HG02943 (cell line): ENCODE results near the gene NDUFA8.

Experiments used
- ATAC-seq: cut with Tn5 transposase; IDR thresholded peaks from one replicate; pipeline ENCODE4 v1.9.1; 2021; ENCODE audit warnings: mild to moderate bottlenecking, low read depth, moderate library complexity; ENCODE audit not compliant: unreplicated experiment

NDUFA8 gene

GRCh38 chr9:122138560-122139268 lies 20.9 kb downstream of the NDUFA8 start:
- ATAC-seq = no peak

GRCh38 chr9:122135529-122135859 lies 24.1 kb downstream of the NDUFA8 start:
- no peak for ATAC-seq

- ATAC-seq = no peak
Observed at GRCh38 chr9:122134822-122135528, 24.6 kb downstream of the NDUFA8 start.

- ATAC-seq = no peak
Observed at GRCh38 chr9:122133984-122134535, 25.5 kb downstream of the NDUFA8 start.

DNA sequence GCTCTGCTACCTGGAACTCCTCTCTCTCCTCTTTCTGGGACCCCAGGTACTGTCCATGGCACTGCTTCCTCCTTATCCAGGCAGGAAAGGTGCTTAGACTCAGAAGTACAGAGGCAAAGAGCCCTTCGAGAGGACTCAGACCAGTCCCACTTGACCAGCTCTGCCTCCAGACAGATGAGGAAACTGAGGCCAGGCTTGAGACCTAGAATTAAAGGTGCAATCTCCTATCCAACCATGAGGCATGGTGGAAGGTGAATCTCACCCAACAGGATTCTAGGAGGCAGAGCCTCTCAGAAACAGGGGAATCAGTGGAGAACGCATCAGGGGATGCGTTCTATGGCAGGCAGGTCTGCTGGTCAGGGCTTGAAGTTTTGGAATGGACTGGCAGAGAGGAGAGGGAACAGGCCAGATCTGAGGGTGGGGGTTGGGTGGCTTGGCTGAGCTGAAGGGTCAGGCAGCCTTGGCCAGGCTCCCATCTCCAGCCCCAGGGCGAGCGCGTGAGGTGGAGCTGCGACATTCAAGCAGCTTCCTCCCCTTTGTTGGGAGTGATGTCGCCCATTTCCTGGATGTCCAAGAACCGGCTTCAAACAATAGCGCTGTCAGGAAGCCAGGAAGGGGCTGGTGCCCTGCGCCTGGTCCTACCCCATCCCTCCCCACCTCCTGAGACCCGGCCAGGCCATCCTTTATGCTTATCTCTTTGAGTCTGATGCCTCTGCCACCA lies 26.2 kb downstream of the NDUFA8 start:
- ATAC-seq = no peak

GRCh38 chr9:122132539-122132938 lies 27.0 kb downstream of the NDUFA8 start:
- no peak for ATAC-seq

GRCh38 chr9:122131401-122132001 lies 28.1 kb downstream of the NDUFA8 start:
- no peak for ATAC-seq

GRCh38 chr9:122130837-122131236 lies 28.7 kb downstream of the NDUFA8 start:
- no peak for ATAC-seq

GRCh38 chr9:122129969-122130368 lies 29.6 kb downstream of the NDUFA8 start:
- no peak for ATAC-seq

GRCh38 chr9:122128969-122129343 lies 30.6 kb downstream of the NDUFA8 start:
- ATAC-seq = no peak

GRCh38 chr9:122128007-122128968 lies 31.3 kb downstream of the NDUFA8 start:
- ATAC-seq = no peak

GRCh38 chr9:122127396-122127798 lies 32.2 kb downstream of the NDUFA8 start:
- ATAC-seq = no peak

DNA sequence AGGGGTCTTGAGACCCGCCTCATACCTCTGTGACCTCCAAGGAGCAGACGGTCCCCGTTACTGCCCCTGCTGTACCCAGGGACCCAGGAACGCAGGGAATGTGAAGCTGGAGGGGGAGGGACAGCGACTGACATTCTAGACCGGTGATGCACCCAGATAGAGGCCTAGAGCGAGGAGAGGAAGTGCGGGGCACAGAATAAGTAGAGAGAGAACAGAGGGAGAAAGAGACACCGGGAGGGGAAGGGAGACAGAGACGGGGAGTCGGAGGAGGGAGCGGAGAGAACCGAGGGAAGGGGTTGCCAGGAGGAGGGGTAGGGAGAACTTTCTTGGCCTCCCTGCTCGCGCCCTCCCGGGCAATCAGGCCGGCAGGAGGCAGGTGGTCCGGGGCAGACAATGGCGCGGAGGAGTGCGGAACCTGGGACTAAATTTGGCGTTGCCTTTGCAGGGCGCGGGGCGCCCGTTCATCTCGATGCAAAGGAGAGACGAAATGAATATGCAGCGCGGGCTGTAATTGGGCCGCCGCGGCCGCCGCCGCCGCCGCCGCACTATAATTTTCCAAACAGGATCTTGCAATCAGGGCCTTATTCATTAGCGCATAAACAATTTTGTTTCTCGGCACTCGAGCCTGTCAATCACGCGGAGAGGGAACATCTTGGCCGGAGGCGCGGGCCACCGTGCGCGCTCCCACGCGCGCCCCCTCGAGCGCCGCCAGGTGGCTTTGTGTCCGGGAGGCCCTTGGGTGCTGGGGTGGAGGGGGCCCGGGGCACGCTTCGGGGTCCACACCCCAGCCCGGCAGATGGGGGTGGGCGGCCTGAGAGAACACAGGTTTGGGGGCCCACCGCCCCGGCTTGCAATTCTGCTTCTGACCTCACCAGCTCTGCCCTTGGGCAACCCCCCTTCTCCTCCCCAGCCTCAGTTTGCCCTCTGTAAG lies 33.0 kb downstream of the NDUFA8 start:
- ATAC-seq = no peak

GRCh38 chr9:122125509-122126330 lies 33.9 kb downstream of the NDUFA8 start:
- no peak for ATAC-seq

GRCh38 chr9:122125158-122125508 lies 34.4 kb downstream of the NDUFA8 start:
- no peak for ATAC-seq

- ATAC-seq = no peak
Observed at GRCh38 chr9:122124528-122124927, 35.1 kb downstream of the NDUFA8 start.

- no peak for ATAC-seq
Observed at GRCh38 chr9:122124048-122124447, 35.5 kb downstream of the NDUFA8 start.
